Umbilical cord (tissue), 2 donors: ENCODE measurements around the gene TMEM253. TPM values are rescaled to one million over a fixed set of nuclear protein-coding genes. Genes with fewer than 3 reads are reported as not detected.

ENCODE experiments used
- DNase-seq: peaks from one replicate; pipeline ENCODE4 v3.0.0-alpha.2; 2015; ENCODE audit warnings: low spot score
- total RNA-seq: library from RNA; depleted of rRNA; stranded (reverse); fragments of >200 nt; gene quantifications from one replicate; pipeline ENCODE4 v1.2.3, GENCODE V29; 2014; ENCODE audit warnings: low replicate concordance; ENCODE audit not compliant: insufficient read depth

Gene TMEM253
- total RNA-seq, 1 donor from 2014 or later, result not detected

GRCh38 chr14:21070610-21071224, 30.1 kb upstream of the TMEM253 start:
- DNase-seq, result peak; percentile 74

GRCh38 chr14:21071225-21072030, 29.4 kb upstream of the TMEM253 start:
- DNase-seq, result peak; percentile 98

- DNase-seq, result peak; percentile 71
These were observed 28.8 kb upstream of the TMEM253 start for GRCh38 chr14:21072031-21072473.

DNA sequence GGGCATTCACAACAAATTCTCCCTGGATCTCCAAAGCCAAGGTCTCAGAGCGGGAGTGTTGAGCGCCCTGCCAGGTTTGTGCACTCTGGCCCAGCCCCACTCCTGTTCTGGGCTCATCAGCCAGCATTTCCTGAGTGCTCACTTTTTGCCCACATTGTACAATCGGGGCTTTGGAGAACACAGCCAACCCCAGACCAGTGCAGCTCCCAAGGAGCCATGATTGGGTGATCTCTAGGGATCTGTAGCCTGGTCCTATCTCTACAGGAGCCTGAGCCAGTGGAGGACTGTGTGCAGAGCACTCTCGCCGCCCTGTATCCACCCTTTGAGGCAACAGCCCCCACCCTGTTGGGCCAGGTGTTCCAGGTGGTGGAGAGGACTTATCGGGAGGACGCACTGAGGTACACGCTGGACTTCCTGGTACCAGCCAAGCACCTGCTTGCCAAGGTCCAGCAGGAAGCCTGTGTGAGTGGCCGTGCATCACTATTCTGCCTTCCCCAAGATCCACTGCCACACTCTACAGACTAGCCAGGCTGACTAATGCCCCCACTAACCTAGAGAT, 28.0 kb upstream of the TMEM253 start:
- DNase-seq, result no peak

GRCh38 chr14:21073921-21074320, 26.9 kb upstream of the TMEM253 start:
- DNase-seq, result no peak

- no peak for DNase-seq
These were observed 26.2 kb upstream of the TMEM253 start for GRCh38 chr14:21074398-21075272.

DNA sequence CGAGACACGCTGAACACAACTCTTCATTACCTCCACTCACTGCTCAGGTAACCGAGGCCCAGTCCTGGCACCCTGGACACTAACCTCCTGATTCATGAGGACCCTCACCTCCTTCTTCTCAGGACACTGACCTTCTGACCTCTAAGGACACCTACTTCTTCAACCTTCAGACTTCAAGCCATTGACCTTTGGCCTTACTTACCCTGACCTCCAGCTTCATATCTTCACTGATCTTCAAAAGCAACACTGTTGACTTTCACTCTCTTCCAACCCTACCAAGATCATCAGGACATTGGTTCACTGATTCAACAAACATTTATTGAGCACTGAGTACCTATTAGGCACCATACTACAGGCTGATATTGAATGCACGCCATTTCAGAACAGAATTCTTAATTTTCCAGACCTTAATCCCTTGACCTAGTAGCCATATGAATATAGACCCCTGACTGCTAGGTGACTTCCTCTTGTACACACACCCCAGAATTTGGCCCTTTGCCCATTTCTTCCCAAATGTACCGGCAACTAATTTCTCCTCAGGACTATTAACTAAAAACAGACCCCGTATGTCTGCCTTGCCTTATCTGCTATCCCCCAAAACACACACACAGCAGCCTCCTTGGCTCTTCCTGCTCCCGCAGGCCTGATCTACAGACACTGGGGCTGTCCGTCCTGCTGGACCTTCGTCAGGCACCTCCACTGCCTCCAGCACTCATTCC, 25.0 kb upstream of the TMEM253 start:
- no peak for DNase-seq

GRCh38 chr14:21077672-21078071, 23.2 kb upstream of the TMEM253 start:
- no peak for DNase-seq

DNA sequence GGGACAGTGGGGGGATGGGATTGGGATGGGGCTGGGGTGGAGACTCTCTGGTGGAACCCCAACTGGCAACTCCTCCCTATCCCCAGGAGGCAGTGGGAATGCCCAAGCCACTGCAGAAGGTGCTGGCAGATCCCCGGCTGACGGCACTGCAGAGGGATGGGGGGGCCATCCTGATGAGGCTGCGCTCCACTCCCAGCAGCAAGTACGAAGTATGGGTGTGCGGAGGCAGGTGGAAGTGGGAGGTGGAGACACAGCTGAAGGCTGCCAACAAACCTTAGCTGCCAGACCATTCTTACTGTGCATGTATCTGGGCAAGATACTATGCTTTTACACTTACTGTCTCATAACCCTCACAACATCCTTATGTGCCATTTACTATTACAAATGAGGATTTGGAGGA, 22.6 kb upstream of the TMEM253 start:
- DNase-seq, result no peak

DNA sequence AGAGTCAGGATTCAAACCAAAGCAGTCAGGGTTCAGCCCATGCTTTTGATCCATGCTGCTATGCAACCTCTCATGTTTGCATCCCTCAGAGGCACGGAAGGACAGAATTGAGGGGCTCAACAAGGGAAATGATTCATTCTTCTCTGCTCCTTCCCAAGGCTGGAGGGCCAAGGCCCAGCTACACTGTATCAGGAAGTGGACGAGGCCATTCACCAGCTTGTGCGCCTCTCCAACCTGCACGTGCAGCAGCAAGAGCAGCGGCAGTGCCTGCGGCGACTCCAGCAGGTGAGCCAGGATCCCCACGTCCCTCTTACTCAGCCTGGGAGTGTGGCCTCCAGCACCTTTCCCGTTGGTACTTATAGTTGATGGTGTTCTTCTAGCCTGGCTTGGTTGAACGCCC, 22.1 kb upstream of the TMEM253 start:
- no peak for DNase-seq

GRCh38 chr14:21081521-21082142, 19.2 kb upstream of the TMEM253 start:
- no peak for DNase-seq

GRCh38 chr14:21083565-21084325, 17.1 kb upstream of the TMEM253 start:
- no peak for DNase-seq

- no peak for DNase-seq
These were observed 16.5 kb upstream of the TMEM253 start for GRCh38 chr14:21084396-21084795.

DNA sequence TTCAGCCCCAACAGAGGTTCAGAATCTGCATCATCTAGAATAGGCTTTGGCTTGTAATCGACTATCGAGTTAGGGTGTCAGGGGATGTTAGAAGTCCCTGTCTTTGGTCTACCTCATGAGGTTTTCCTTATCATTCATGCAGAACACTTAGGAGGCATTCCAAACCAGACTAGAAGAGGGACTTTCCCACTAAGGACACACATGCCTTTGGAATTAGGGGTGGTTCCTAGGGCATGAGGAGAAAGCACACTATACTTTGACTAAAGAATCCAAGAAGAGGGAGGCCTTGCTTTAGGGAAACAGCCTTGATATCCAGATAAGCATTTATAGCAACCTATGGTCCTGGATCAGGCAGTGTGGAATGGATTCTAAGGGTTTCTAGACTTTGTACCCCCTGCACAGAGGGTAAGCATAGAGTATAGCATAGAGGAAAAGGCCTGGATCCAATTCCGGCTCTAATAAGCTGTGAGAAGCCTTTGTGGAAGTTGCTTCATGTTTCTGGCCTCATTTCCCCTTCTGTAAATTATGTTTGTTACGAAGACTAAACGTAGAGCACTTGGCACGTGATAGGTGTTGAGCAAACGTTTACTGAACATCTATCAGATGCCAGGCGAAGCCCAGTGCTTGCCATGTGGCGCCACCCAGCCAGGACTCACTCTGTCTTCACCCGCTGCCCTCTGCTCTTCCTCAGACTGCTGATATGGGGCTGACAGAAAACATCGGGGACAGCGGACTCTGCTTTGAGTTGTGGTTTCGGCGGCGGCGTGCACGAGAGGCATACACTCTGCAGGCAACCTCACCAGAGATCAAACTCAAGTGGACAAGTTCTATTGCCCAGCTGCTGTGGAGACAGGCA, 15.6 kb upstream of the TMEM253 start:
- DNase-seq, result no peak

- DNase-seq, result no peak
These were observed 14.0 kb upstream of the TMEM253 start for GRCh38 chr14:21086908-21087293.

DNA sequence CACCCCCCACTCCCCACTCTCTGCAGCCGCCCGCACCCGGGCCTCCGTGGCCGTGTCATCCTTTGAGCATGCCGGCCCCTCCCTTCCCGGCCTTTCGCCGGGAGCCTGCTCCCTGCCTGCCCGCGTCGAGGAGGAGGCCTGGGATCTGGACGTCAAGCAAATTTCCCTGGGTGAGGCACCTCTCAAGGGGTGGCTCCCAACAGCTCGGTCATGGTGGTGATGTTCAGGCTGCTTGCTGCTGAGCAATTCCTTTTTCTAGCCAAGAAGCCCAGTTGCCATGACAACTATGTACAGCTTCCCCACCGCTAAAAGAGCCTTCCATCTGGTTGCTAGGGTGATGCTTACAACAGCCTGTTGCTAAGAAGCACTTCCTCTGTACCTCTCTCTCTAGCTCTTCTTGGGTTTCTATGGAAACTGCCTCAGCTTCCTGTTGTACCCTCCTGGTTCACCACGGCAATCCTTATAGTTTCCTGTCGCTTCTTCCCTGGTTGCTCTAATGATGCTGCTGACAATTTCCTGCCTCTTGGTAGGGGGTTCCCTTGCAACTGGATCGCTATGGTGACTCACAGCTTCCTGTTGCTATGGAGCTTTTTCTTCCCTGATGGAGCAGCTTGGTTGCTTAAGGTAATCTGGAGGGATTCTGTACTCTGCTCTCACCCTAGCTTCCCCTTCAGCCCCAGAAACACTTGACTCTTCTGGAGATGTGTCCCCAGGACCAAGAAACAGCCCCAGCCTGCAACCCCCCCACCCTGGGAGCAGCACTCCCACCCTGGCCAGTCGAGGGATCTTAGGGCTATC, 13.4 kb upstream of the TMEM253 start:
- DNase-seq, result peak; percentile 90

GRCh38 chr14:21088687-21089086, 12.2 kb upstream of the TMEM253 start:
- DNase-seq, result no peak

DNA sequence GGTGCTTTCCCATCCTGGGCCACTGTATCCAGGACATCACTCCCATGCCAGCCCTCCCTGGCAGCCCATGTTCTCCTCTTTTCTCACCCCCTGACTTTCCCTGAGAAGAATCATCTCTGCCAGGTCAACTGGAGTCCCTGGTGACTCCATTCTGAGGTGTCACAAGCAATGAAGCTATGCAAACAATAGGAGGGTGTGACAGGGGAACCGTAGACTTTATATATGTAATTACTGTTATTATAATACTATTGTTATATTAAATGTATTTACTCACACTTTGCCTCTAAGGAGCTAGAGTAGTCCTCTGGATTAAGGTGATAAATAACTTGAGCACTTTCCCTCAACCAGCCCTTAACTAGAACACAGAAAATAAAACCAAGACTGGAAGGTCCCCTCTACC, 11.6 kb upstream of the TMEM253 start:
- DNase-seq, result no peak
